SK-N-SH (cell line): ENCODE results near the gene PDCD11. TPM values are rescaled to one million over a fixed set of nuclear protein-coding genes. Genes with fewer than 3 reads are reported as not detected.
"Not testable (repeated sequence)": the region's sequence is repeated elsewhere in the genome, so short reads cannot be mapped to it uniquely, and the experiment has no call there.

Experiments used
- CTCF ChIA-PET: fragments of 300-600, 350-600 bp; formaldehyde crosslinking; extraction: SDS; loops from one replicate; lab custom pipeline; 2021; lab: Yijun Ruan, JAX
- POLR2A ChIA-PET: fragments of 350-600 bp; sonication (Branson Sonifier 250); formaldehyde crosslinking; extraction: SDS; loops from one replicate; lab custom pipeline; 2020; ENCODE audit warnings: antibody characterized with exemption, inconsistent platforms; lab: Yijun Ruan, JAX
- DNase-seq: peaks from one replicate; pipeline ENCODE4 v3.0.0; 2012
- H2AFZ ChIP-seq: fragments of 200-600 bp; sonication (generic); 2 replicates; pipeline ENCODE4 v1.8.1; 2016; ENCODE audit warnings: antibody characterized with exemption, mild to moderate bottlenecking, low read depth
- H3F3A ChIP-seq: fragments of 200-600 bp; sonication (generic); replicated peaks from 2 replicates; pipeline ENCODE3; 2016; ENCODE audit warnings: antibody characterized with exemption, mild to moderate bottlenecking; ENCODE audit not compliant: insufficient read depth
- H3K27ac ChIP-seq, 2 experiments: fragments of 200-500 bp in 1 of 2; fragments of 200-600 bp in 1 of 2; sonication (Bioruptor generic) in 1 of 2; sonication (generic), shearing (Covaris generic) in 1 of 2; 2 replicates each; pipeline versions ENCODE4 v1.5.1 to v1.6.1; 2014 to 2016; ENCODE audit warnings: low read depth in 2 of 2, inconsistent platforms in 1 of 2, low read length in 1 of 2, mild to moderate bottlenecking in 1 of 2, mixed read lengths in 1 of 2
- H3K27me3 ChIP-seq: fragments of 200-600 bp; sonication (generic), shearing (Covaris generic); 2 replicates; pipeline ENCODE4 v1.6.1; 2016; ENCODE audit warnings: mixed run types; ENCODE audit not compliant: insufficient read depth
- H3K36me3 ChIP-seq, 2 experiments: fragments of 200-500 bp in 1 of 2; fragments of 200-600 bp in 1 of 2; sonication (Bioruptor generic) in 1 of 2; sonication (generic) in 1 of 2; replicated peaks in 1 of 2; 2 replicates each; pipeline versions ENCODE3 to v1.5.1; 2014 to 2016; ENCODE audit warnings: low read length in 1 of 2, mild to moderate bottlenecking in 1 of 2; ENCODE audit not compliant: insufficient read depth in 2 of 2, control insufficient read depth in 1 of 2
- H3K4me1 ChIP-seq, 2 experiments: fragments of 200-500 bp in 1 of 2; fragments of 200-600 bp in 1 of 2; sonication (Bioruptor generic) in 1 of 2; sonication (generic), shearing (Covaris generic) in 1 of 2; 2 replicates each; pipeline versions ENCODE4 v1.5.1 to v1.6.1; 2014 to 2016; ENCODE audit warnings: low read depth in 1 of 2, low read length in 1 of 2, mixed run types in 1 of 2; ENCODE audit not compliant: insufficient read depth in 2 of 2, control insufficient read depth in 1 of 2
- H3K4me2 ChIP-seq: fragments of 200-600 bp; sonication (generic), shearing (Covaris generic); 2 replicates; pipeline ENCODE4 v1.6.1; 2017; ENCODE audit warnings: mixed run types
- H3K4me3 ChIP-seq, 2 experiments: fragments of 200-500 bp in 1 of 2; fragments of 200-600 bp in 1 of 2; sonication (Bioruptor generic) in 1 of 2; sonication (generic), shearing (Covaris generic) in 1 of 2; 2 replicates each; pipeline versions ENCODE4 v1.5.1 to v1.8.1; 2014 to 2016; ENCODE audit warnings: low read depth in 2 of 2, inconsistent platforms in 1 of 2, low read length in 1 of 2, mild to moderate bottlenecking in 1 of 2, mixed read lengths in 1 of 2, moderate library complexity in 1 of 2
- H3K79me2 ChIP-seq: fragments of 200-600 bp; sonication (generic); 2 replicates; pipeline ENCODE4 v1.8.1; 2017; ENCODE audit warnings: mild to moderate bottlenecking; ENCODE audit not compliant: insufficient read depth
- H3K9ac ChIP-seq: fragments of 200-600 bp; sonication (generic); 2 replicates; pipeline ENCODE4 v1.6.1; 2017; ENCODE audit warnings: mixed run types
- H3K9me2 ChIP-seq: fragments of 200-600 bp; sonication (generic); 2 replicates; pipeline ENCODE4 v1.6.1; 2017; ENCODE audit warnings: mixed run types
- H3K9me3 ChIP-seq: fragments of 200-600 bp; sonication (generic); 2 replicates; pipeline ENCODE4 v1.6.1; 2017; ENCODE audit warnings: mixed run types, mild to moderate bottlenecking, moderate library complexity
- H4K20me1 ChIP-seq: fragments of 200-600 bp; sonication (generic); 2 replicates; pipeline ENCODE4 v1.6.1; 2017; ENCODE audit warnings: mild to moderate bottlenecking, mixed run types; ENCODE audit not compliant: insufficient read depth
- FOXJ3 ChIP-seq: sonication (generic); formaldehyde crosslinking; IDR thresholded peaks from 2 replicates; pipeline ENCODE4 v1.5.1; 2020; ENCODE audit warnings: mild to moderate bottlenecking, missing genetic modification reagents
- FOXM1 ChIP-seq: IDR thresholded peaks from 2 replicates; pipeline ENCODE4 v1.4.0; 2012; ENCODE audit warnings: low read depth, mild to moderate bottlenecking
- GABPA ChIP-seq: IDR thresholded peaks from 2 replicates; pipeline ENCODE4 v1.4.0; 2012; ENCODE audit warnings: low read depth, mild to moderate bottlenecking
- RAD21 ChIP-seq: IDR thresholded peaks from 2 replicates; pipeline ENCODE4 v1.6.1; 2012; ENCODE audit warnings: mild to moderate bottlenecking, low read length
- SMC3 ChIP-seq: IDR thresholded peaks from 2 replicates; pipeline ENCODE4 v1.6.1; 2012; ENCODE audit warnings: low read depth, low read length, improper control_type of control experiment
- WGBS: methylation state at CpG from one replicate; pipeline ENCODE4 v1.1.6; 2017; ENCODE audit warnings: low lambda C conversion rate; 5-methylcytosine and 5-hydroxymethylcytosine counted together
- polyA plus RNA-seq, 3 experiments: library from polyadenylated mRNA; depleted of rRNA; stranded (reverse); fragments of >200 nt; gene quantifications; 2 replicates each; pipeline ENCODE4 v1.2.3, GENCODE V29; 2012
- TF ChIP-seq, protein P1 (sequence below): fragments of 200-600 bp; sonication (generic); IDR thresholded peaks from 2 replicates; pipeline ENCODE4 v1.6.1; 2017; ENCODE audit warnings: antibody characterized with exemption, mild to moderate bottlenecking, moderate library complexity

Gene PDCD11
- polyA plus RNA-seq, 1 of the 3 experiments (the other 2 are of a cell fraction), result 29.8 TPM

DNA sequence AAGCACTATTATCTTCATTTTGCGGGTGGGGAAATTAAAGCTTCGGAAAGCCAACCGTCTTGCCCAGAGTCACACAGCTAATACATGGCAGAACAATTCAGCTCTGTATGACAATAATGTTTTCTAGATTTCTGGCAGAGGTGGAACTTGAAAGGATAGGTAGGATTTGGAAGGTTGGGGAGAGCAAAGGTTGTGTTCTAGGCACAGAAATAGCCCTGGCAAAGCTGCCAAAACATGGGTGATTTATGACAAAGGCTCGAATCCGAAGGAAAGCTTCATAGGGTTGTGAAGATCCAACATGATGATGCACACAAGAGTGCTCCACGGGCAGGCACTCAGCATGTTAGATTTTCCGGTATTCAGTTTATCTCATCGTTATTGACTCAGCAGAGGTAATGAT, 19.2 kb downstream of the PDCD11 start:
- H3K9ac ChIP-seq, result no peak overlapping the region
- H3K4me2 ChIP-seq, result no peak overlapping the region
- no peaks in the 10 kb centered on the region; the same call in 1 of the 2 replicates for H3K79me2 ChIP-seq
- no peak overlapping the region for H2AFZ ChIP-seq
- ChIA-PET POLR2A (no interaction called here), CTCF (interaction anchor here (0.9 to 7.1 kb wide), 17 partner anchors 13 to 271 kb away, joined by 3 to 83 read pairs (median 5); no protein-coding TSS in a partner anchor)
- H3K27ac ChIP-seq, result no peak overlapping the region
- TF ChIP-seq FOXM1 (no peak), FOXJ3 (CRISPR knock-in tag) (no peak)
- H3K9me2 ChIP-seq, result no peaks in the 10 kb centered on the region
- WGBS, result 88% methylated on average over 8 of the region's 8 CpGs
- peaks cover 76 to 80% of the 10 kb centered on the region in 2 experiments for H3K36me3 ChIP-seq
- no peaks in the 10 kb centered on the region for H3K27me3 ChIP-seq
- no peak for DNase-seq
- no peaks in the 10 kb centered on the region for H3K9me3 ChIP-seq
- H4K20me1 ChIP-seq, result 0 out of 2 replicates have a peak, but pooled peaks cover 4% of the 10 kb centered on the region
- H3K4me1 ChIP-seq, result no peaks in the 10 kb centered on the region
- peaks cover 3% of the 10 kb centered on the region for H3F3A ChIP-seq
- H3K4me3 ChIP-seq, result no peak overlapping the region

DNA sequence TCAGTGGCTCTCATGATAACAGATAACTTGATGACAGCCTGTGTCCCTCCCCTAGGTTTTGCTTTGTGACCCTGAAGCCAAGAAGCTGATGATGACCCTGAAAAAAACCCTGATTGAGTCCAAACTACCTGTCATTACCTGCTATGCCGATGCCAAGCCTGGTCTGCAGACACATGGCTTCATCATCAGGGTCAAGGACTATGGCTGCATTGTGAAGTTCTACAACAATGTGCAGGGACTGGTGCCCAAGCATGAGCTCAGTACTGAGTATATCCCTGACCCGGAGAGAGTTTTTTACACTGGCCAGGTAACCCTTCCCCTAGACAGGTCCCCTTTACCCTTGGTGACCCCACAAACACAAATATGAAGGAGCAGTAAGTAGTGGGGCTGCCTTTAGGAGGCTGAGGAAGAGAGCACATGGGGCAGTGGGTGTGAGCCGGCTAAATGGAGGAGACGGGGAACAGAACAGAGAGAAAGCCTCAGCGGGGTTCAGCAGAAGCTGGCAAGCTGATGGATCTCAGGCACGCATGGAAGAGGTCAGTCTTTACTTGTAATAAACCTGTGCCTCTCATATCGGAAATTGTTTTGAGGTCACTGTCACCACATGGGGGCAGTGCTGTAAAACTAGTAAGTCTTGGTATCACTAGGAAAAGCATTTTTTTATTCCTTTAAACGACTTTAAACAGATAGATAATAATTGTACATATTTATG, 20.2 kb downstream of the PDCD11 start:
- 0 out of 2 replicates have a peak, but pooled peaks cover 4% of the 10 kb centered on the region for H4K20me1 ChIP-seq
- no peaks in the 10 kb centered on the region for H3K9me2 ChIP-seq
- ChIA-PET POLR2A (no interaction called here), CTCF (interaction anchor here (0.6 to 7.1 kb wide), 40 partner anchors 14 to 293 kb away, joined by 3 to 83 read pairs (median 4); partner anchors contain the start of gene CALHM1)
- no peaks in the 10 kb centered on the region for H3K4me1 ChIP-seq
- peaks cover 3% of the 10 kb centered on the region for H3F3A ChIP-seq
- WGBS, result 60% methylated on average over 8 of the region's 8 CpGs
- no peak overlapping the region for H3K9ac ChIP-seq
- H3K9me3 ChIP-seq, result no peaks in the 10 kb centered on the region
- no peak overlapping the region for H3K4me2 ChIP-seq
- DNase-seq, result peak; percentile 50
- TF ChIP-seq GABPA (no peak), RAD21 (peak; percentile 69), SMC3 (peak; percentile 51)
- TF ChIP-seq, protein P1, sequence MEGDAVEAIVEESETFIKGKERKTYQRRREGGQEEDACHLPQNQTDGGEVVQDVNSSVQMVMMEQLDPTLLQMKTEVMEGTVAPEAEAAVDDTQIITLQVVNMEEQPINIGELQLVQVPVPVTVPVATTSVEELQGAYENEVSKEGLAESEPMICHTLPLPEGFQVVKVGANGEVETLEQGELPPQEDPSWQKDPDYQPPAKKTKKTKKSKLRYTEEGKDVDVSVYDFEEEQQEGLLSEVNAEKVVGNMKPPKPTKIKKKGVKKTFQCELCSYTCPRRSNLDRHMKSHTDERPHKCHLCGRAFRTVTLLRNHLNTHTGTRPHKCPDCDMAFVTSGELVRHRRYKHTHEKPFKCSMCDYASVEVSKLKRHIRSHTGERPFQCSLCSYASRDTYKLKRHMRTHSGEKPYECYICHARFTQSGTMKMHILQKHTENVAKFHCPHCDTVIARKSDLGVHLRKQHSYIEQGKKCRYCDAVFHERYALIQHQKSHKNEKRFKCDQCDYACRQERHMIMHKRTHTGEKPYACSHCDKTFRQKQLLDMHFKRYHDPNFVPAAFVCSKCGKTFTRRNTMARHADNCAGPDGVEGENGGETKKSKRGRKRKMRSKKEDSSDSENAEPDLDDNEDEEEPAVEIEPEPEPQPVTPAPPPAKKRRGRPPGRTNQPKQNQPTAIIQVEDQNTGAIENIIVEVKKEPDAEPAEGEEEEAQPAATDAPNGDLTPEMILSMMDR, result peak; percentile 79
- TF ChIP-seq, all 33 proteins: peak for 3
- H3K27ac ChIP-seq, result no peak overlapping the region
- H3K36me3 ChIP-seq, result peaks cover 72 to 83% of the 10 kb centered on the region in 2 experiments
- H3K4me3 ChIP-seq, result no peak overlapping the region
- no peaks in the 10 kb centered on the region for H3K27me3 ChIP-seq
- no peak overlapping the region for H2AFZ ChIP-seq
- no peaks in the 10 kb centered on the region; the same call in 1 of the 2 replicates for H3K79me2 ChIP-seq

DNA sequence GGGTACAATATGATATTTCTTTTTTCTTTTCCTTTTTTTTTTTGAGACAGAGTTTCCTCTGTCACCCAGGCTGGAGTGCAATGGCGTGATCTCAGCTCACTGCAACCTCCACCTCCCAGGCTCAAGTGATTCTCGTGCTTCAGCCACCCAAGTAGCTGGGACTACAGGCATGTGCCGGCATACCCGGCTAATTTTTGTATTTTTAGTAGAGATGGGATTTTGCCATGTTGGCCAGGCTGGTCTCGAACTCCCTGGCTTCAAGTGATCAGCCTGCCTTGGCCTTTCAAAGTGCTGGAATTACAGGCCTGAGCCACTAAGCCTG, 20.7 kb downstream of the PDCD11 start:
- DNase-seq, H3K4me2 ChIP-seq, H3K79me2 ChIP-seq, H2AFZ ChIP-seq, H3K9me3 ChIP-seq, H3K4me3 ChIP-seq, H3K27me3 ChIP-seq, H3K4me1 ChIP-seq, H3F3A ChIP-seq, H3K9ac ChIP-seq, H3K9me2 ChIP-seq, H3K27ac ChIP-seq, H4K20me1 ChIP-seq, POLR2A ChIA-PET: not testable (repeated sequence)
- WGBS, result 95% methylated on average over 5 of the region's 5 CpGs
- H3K36me3 ChIP-seq, result peaks cover 67 to 84% of the 10 kb centered on the region in 2 experiments
- CTCF ChIA-PET, result interaction anchor here (0.8 to 7.1 kb wide), 24 partner anchors 10 to 292 kb away, joined by 3 to 83 read pairs (median 4); partner anchors contain the start of gene CALHM1
